RWPE1 (cell line): ENCODE results near the gene IQSEC3.
"Not testable (repeated sequence)": the region's sequence is repeated elsewhere in the genome, so short reads cannot be mapped to it uniquely, and the experiment has no call there.

Experiments used
- CTCF ChIA-PET: fragments of 350-600 bp; sonication (Branson Sonifier 250); formaldehyde crosslinking; extraction: SDS; loops from one replicate; lab custom pipeline; 2021; lab: Yijun Ruan, JAX
- POLR2A ChIA-PET: fragments of 400-600 bp; formaldehyde crosslinking; extraction: SDS; loops from one replicate; lab custom pipeline; 2020; ENCODE audit warnings: antibody characterized with exemption; ENCODE audit not compliant: low non-redundant PET; lab: Yijun Ruan, JAX
- DNase-seq: peaks from one replicate; pipeline ENCODE4 v3.0.0; 2012; ENCODE audit warnings: low spot score
- H3K27ac ChIP-seq: fragments of 450-650 bp; 2 replicates; pipeline ENCODE4 v1.5.1; 2017
- CTCF ChIP-seq: fragments of 450-650 bp; conservative IDR thresholded peaks from 2 replicates; pipeline ENCODE4 v1.5.1; 2017; ENCODE audit warnings: low read depth, mild to moderate bottlenecking

Gene IQSEC3

GRCh38 chr12:39555-40265 is 26.9 kb upstream of the IQSEC3 start:
- POLR2A ChIA-PET, CTCF ChIA-PET, DNase-seq, H3K27ac ChIP-seq: not testable (repeated sequence)

GRCh38 chr12:44352-44751 is 22.2 kb upstream of the IQSEC3 start:
- DNase-seq, POLR2A ChIA-PET, CTCF ChIA-PET, H3K27ac ChIP-seq: not testable (repeated sequence)

GRCh38 chr12:45235-45990 is 21.2 kb upstream of the IQSEC3 start:
- DNase-seq, CTCF ChIA-PET, H3K27ac ChIP-seq, POLR2A ChIA-PET: not testable (repeated sequence)

GRCh38 chr12:45991-46358 is 20.6 kb upstream of the IQSEC3 start:
- POLR2A ChIA-PET, CTCF ChIA-PET, H3K27ac ChIP-seq, DNase-seq: not testable (repeated sequence)

- DNase-seq, POLR2A ChIA-PET, H3K27ac ChIP-seq, CTCF ChIA-PET: not testable (repeated sequence)
Measured at GRCh38 chr12:46542-46941, 20.0 kb upstream of the IQSEC3 start.

- CTCF ChIA-PET, POLR2A ChIA-PET, DNase-seq, H3K27ac ChIP-seq: not testable (repeated sequence)
Measured at GRCh38 chr12:47699-48226, 18.8 kb upstream of the IQSEC3 start.

GRCh38 chr12:49149-49548 is 17.4 kb upstream of the IQSEC3 start:
- DNase-seq, POLR2A ChIA-PET: not testable (repeated sequence)
- CTCF ChIA-PET: interaction anchor here (0.7 kb wide), 1 partner anchor 48 kb away, joined by 3 read pairs; no protein-coding TSS in a partner anchor

GRCh38 chr12:51087-51486 is 15.5 kb upstream of the IQSEC3 start:
- H3K27ac ChIP-seq, CTCF ChIA-PET, POLR2A ChIA-PET, DNase-seq: not testable (repeated sequence)

More at GRCh38 chr12:49149-49548, 17.4 kb upstream of the IQSEC3 start:
- H3K27ac ChIP-seq: not testable (repeated sequence)

- POLR2A ChIA-PET, H3K27ac ChIP-seq, DNase-seq, CTCF ChIA-PET: not testable (repeated sequence)
Measured at GRCh38 chr12:51962-52361, 14.6 kb upstream of the IQSEC3 start.

GRCh38 chr12:52902-53734 is 13.4 kb upstream of the IQSEC3 start:
- CTCF ChIA-PET, POLR2A ChIA-PET, H3K27ac ChIP-seq, DNase-seq: not testable (repeated sequence)

GRCh38 chr12:53735-54730 is 12.5 kb upstream of the IQSEC3 start:
- H3K27ac ChIP-seq: no peak overlapping the region
- TF ChIP-seq CTCF: no peak
- POLR2A ChIA-PET: no interaction called here
- CTCF ChIA-PET: interaction anchor here (0.7 kb wide), 1 partner anchor 1348 kb away, joined by 3 read pairs; no protein-coding TSS in a partner anchor
- DNase-seq: no peak
